ENCODE results near the gene TMPRSS9.

GRCh38 chr19:2361246-2362045, 1.4 kb downstream of the TMPRSS9 start:
- TF ChIP-seq CTCF (IDR thresholded peaks at IDR 0.05) (no peak), POLR2A (IDR thresholded peaks at IDR 0.05) (no peak), EP300 (IDR thresholded peaks at IDR 0.05) (no peak)
